ENCODE measurements around the gene GDF2.

The GDF2 gene

DNA sequence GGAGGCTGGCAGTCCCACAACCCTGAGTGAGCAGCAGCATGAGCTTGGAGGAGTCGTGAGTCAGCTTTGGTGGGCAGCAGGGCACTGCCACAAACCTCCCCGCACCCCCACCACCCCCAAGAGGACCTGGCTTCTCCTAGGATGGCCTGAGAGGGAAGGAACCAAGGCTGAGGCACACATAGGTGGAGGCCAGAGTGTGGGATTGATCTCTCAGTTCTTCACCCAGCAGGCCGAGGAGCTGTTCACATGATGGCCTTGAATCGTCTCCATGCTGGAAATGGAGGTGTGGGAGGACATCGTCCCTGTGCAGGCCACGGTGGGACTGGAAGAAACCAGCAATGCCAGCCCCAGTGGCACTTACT lies 39.6 kb upstream of the GDF2 start:
- H3K9me3 ChIP-seq (ENCODE audit: low read depth, low read length) = no peaks in the 10 kb centered on the region
- H3K4me3 ChIP-seq = no peak overlapping the region
- DNase-seq (ENCODE audit: low read depth, low spot score) = no peak
- H3K36me3 ChIP-seq (ENCODE audit: insufficient read depth, low read length) = no peaks in the 10 kb centered on the region
- TF ChIP-seq POLR2AphosphoS5 (IDR thresholded peaks at IDR 0.05; ENCODE audit: borderline replicate concordance, low read depth, low read length) (no peak), EZH2 (IDR thresholded peaks at IDR 0.05) (no peak)
- H3K9ac ChIP-seq (ENCODE audit: insufficient read length) = no peak overlapping the region
- H3K27ac ChIP-seq = no peak overlapping the region

GRCh38 chr10:47283101-47283630 lies 39.1 kb upstream of the GDF2 start:
- DNase-seq (ENCODE audit: low read depth, low spot score) = no peak
- Histone ChIP-seq H3K4me3 (no peak overlapping the region), H3K27ac (no peak overlapping the region), H3K9me3 (ENCODE audit: low read depth, low read length) (no peaks in the 10 kb centered on the region), H3K36me3 (ENCODE audit: insufficient read depth, low read length) (no peaks in the 10 kb centered on the region), H3K9ac (ENCODE audit: insufficient read length) (no peak overlapping the region)
- no peak for TF ChIP-seq FOXP2 (optimal IDR thresholded peaks at IDR 0.05; ENCODE audit: control extremely low read depth, extremely low read length, insufficient read depth)
- TF ChIP-seq EZH2 (IDR thresholded peaks at IDR 0.05) = no peak
- TF ChIP-seq POLR2AphosphoS5 (IDR thresholded peaks at IDR 0.05; ENCODE audit: borderline replicate concordance, low read depth, low read length) = no peak

- DNase-seq (ENCODE audit: low read depth, low spot score) = no peak
- no peak overlapping the region for H3K9ac ChIP-seq (ENCODE audit: insufficient read length)
- TF ChIP-seq FOXP2 (optimal IDR thresholded peaks at IDR 0.05; ENCODE audit: control extremely low read depth, extremely low read length, insufficient read depth) (no peak), POLR2AphosphoS5 (IDR thresholded peaks at IDR 0.05; ENCODE audit: borderline replicate concordance, low read depth, low read length) (no peak), EZH2 (IDR thresholded peaks at IDR 0.05) (no peak)
- H3K4me3 ChIP-seq = no peak overlapping the region
- no peaks in the 10 kb centered on the region for H3K9me3 ChIP-seq (ENCODE audit: low read depth, low read length)
- no peaks in the 10 kb centered on the region for H3K36me3 ChIP-seq (ENCODE audit: insufficient read depth, low read length)
- no peak overlapping the region for H3K27ac ChIP-seq
Observed at GRCh38 chr10:47283848-47284247, 38.4 kb upstream of the GDF2 start.

GRCh38 chr10:47285381-47286115 lies 36.7 kb upstream of the GDF2 start:
- TF ChIP-seq POLR2AphosphoS5 (IDR thresholded peaks at IDR 0.05; ENCODE audit: borderline replicate concordance, low read depth, low read length) = no peak
- Histone ChIP-seq H3K4me3 (no peak overlapping the region), H3K9me3 (ENCODE audit: low read depth, low read length) (no peaks in the 10 kb centered on the region), H3K9ac (ENCODE audit: insufficient read length) (no peak overlapping the region), H3K27ac (no peak overlapping the region), H3K36me3 (ENCODE audit: insufficient read depth, low read length) (no peaks in the 10 kb centered on the region)
- DNase-seq (ENCODE audit: low read depth, low spot score) = no peak

- Histone ChIP-seq H3K4me3 (no peak overlapping the region), H3K9me3 (ENCODE audit: low read depth, low read length) (no peaks in the 10 kb centered on the region), H3K27ac (no peak overlapping the region), H3K9ac (ENCODE audit: insufficient read length) (no peak overlapping the region), H3K36me3 (ENCODE audit: insufficient read depth, low read length) (no peaks in the 10 kb centered on the region)
- no peak for DNase-seq (ENCODE audit: low read depth, low spot score)
- TF ChIP-seq POLR2AphosphoS5 (IDR thresholded peaks at IDR 0.05; ENCODE audit: borderline replicate concordance, low read depth, low read length) (no peak), EZH2 (IDR thresholded peaks at IDR 0.05) (no peak), FOXP2 (optimal IDR thresholded peaks at IDR 0.05; ENCODE audit: control extremely low read depth, extremely low read length, insufficient read depth) (no peak)
Observed at GRCh38 chr10:47286116-47286505, 36.1 kb upstream of the GDF2 start.

DNA sequence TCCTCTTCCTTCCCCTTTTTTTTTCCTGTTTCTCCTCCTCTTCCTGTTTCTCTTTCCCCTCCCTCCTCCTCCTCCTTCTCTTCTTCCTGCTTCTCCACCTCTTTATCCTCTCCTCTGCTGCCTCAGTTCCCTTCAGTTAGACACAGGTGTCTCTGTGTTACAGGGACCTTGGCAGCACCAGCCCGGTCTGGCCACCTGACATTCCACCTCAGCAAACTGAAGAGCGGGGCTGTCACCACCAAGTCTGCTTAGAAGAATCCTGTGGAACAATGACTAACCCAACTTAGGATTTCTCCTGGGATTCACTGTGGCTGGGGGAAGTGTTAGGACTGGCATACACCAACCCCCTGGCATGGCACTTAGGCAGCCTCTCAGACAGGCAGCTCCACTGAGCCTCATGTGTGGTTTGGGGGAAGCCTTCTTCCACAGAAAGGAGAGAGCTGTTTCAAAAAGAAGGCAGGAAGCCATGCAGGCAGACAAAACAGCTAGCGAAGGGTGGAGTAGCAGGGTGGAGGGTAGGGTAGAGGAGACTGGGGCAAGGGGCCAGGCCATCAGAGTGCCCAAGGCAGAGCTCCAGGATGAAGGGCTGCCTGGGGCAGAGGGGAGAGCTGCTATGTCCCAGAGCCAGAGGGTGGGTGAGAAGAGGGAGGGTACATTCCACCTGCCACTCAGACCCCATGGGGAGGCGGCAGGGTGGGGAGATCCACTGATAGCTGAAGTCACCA lies 35.5 kb upstream of the GDF2 start:
- Histone ChIP-seq H3K36me3 (ENCODE audit: insufficient read depth, low read length) (no peaks in the 10 kb centered on the region), H3K27ac (no peak overlapping the region), H3K9ac (ENCODE audit: insufficient read length) (no peak overlapping the region), H3K9me3 (ENCODE audit: low read depth, low read length) (no peaks in the 10 kb centered on the region), H3K4me3 (no peak overlapping the region)
- DNase-seq (ENCODE audit: low read depth, low spot score) = no peak
- TF ChIP-seq EZH2 (IDR thresholded peaks at IDR 0.05) (no peak), POLR2AphosphoS5 (IDR thresholded peaks at IDR 0.05; ENCODE audit: borderline replicate concordance, low read depth, low read length) (no peak)

- Histone ChIP-seq H3K9me3 (ENCODE audit: low read depth, low read length) (no peaks in the 10 kb centered on the region), H3K36me3 (ENCODE audit: insufficient read depth, low read length) (no peaks in the 10 kb centered on the region), H3K27ac (no peak overlapping the region), H3K9ac (ENCODE audit: insufficient read length) (no peak overlapping the region), H3K4me3 (no peak overlapping the region)
- TF ChIP-seq EZH2 (IDR thresholded peaks at IDR 0.05) (no peak), FOXP2 (optimal IDR thresholded peaks at IDR 0.05; ENCODE audit: control extremely low read depth, extremely low read length, insufficient read depth) (no peak), POLR2AphosphoS5 (IDR thresholded peaks at IDR 0.05; ENCODE audit: borderline replicate concordance, low read depth, low read length) (no peak)
- no peak for DNase-seq (ENCODE audit: low read depth, low spot score)
Observed at GRCh38 chr10:47287365-47287802, 34.9 kb upstream of the GDF2 start.

- Histone ChIP-seq H3K36me3 (ENCODE audit: insufficient read depth, low read length) (no peaks in the 10 kb centered on the region), H3K9me3 (ENCODE audit: low read depth, low read length) (no peaks in the 10 kb centered on the region), H3K27ac (no peak overlapping the region), H3K4me3 (no peak overlapping the region), H3K9ac (ENCODE audit: insufficient read length) (no peak overlapping the region)
- DNase-seq (ENCODE audit: low read depth, low spot score) = no peak
- TF ChIP-seq EZH2 (IDR thresholded peaks at IDR 0.05) = no peak
Observed at GRCh38 chr10:47287805-47288204, 34.4 kb upstream of the GDF2 start.

DNA sequence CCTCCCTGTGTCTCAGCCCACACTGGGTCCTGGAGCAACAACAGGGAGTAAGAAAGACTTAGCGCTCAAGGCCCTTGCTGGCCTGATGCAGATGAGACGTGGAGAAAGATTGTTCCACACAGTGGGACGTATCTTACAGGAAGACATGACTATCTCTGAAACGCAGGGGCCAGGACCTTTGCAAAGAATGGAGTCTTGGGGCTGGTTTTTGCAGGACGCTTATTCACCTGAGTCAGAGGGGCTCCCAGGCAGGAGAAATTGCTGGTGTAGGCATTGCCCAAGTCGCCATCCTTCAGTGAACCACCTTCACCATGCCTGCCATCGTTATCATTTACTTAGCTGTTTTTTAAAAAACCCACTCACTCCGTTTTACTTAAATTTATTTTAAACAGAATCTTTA lies 34.0 kb upstream of the GDF2 start:
- H3K4me3 ChIP-seq = no peak overlapping the region
- TF ChIP-seq FOXP2 (optimal IDR thresholded peaks at IDR 0.05; ENCODE audit: control extremely low read depth, extremely low read length, insufficient read depth) = no peak
- TF ChIP-seq EZH2 (IDR thresholded peaks at IDR 0.05) = no peak
- no peak for TF ChIP-seq POLR2AphosphoS5 (IDR thresholded peaks at IDR 0.05; ENCODE audit: borderline replicate concordance, low read depth, low read length)
- H3K36me3 ChIP-seq (ENCODE audit: insufficient read depth, low read length) = no peaks in the 10 kb centered on the region
- DNase-seq (ENCODE audit: low read depth, low spot score) = no peak
- no peak overlapping the region for H3K9ac ChIP-seq (ENCODE audit: insufficient read length)
- H3K27ac ChIP-seq = no peak overlapping the region
- no peaks in the 10 kb centered on the region for H3K9me3 ChIP-seq (ENCODE audit: low read depth, low read length)
